GM10266 (cell line): ENCODE measurements around the gene SPINK14.

Experiments used
- DNase-seq: peaks from one replicate; pipeline ENCODE4 v3.0.0; 2012; ENCODE audit errors: extremely low spot score
- CTCF ChIP-seq: IDR thresholded peaks from 2 replicates; pipeline ENCODE4 v1.5.1; 2012; ENCODE audit warnings: mild to moderate bottlenecking, low read depth; ENCODE audit not compliant: control insufficient read depth, insufficient read depth; ENCODE audit errors: missing control alignments

The SPINK14 gene

GRCh38 chr5:148209151-148209770 lies 40.9 kb downstream of the SPINK14 start:
- DNase-seq, result no peak
- TF ChIP-seq CTCF, result no peak

DNA sequence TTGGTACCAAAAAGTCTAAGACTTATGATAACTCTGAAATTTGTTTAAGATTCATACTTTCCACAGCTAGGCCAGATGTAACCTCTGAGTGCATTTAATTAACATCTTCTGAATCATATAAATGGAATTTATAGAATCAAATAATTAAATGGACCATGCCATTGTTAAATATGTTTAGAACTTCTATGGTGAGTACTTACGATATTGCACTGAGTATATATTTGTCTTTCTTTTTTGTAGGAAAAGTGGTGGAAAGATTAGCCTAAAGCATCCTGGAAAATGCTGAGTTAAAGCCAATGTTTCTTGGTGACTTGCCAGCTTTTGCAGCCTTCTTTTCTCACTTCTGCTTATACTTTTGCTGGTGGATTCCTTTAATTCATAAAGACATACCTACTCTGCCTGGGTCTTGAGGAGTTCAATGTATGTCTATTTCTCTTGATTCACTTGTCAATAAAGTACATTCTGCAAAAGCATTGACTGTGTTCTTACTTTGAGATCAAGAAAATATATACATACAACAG lies 46.4 kb downstream of the SPINK14 start:
- TF ChIP-seq CTCF, result no peak
- no peak for DNase-seq

DNA sequence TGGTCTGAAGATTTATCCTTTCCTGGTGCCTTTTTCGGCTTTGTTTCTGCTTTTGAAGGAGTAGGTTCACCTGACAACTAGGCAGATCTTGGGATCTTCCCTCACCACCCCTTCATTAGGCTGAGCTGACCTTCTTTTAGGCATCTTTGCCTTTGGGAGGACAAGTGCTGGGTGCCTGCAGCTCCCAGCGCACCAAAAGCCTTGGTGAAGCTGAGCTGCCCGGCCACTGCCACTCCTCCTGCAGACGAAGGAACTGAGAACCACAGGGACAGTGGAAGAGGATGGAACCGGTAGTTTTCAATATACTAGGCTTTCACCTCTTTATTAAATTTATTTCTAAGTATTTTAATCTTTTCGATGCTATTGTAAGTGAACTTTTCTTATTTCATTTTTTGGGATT lies 53.2 kb downstream of the SPINK14 start:
- no peak for TF ChIP-seq CTCF
- no peak for DNase-seq

GRCh38 chr5:148224117-148224742 lies 55.9 kb downstream of the SPINK14 start:
- TF ChIP-seq CTCF, result no peak
- DNase-seq, result no peak
